ENCODE data around the gene SUSD6. TPM values are rescaled to one million over a fixed set of nuclear protein-coding genes. Genes with fewer than 3 reads are reported as not detected.
A peak's percentile ranks its signal among the peaks of the same experiment; 100 is the strongest.

Gene SUSD6
- total and polyA plus RNA-seq, 2 experiments from 2014 or later = 2.8 to 3.4 TPM

DNA sequence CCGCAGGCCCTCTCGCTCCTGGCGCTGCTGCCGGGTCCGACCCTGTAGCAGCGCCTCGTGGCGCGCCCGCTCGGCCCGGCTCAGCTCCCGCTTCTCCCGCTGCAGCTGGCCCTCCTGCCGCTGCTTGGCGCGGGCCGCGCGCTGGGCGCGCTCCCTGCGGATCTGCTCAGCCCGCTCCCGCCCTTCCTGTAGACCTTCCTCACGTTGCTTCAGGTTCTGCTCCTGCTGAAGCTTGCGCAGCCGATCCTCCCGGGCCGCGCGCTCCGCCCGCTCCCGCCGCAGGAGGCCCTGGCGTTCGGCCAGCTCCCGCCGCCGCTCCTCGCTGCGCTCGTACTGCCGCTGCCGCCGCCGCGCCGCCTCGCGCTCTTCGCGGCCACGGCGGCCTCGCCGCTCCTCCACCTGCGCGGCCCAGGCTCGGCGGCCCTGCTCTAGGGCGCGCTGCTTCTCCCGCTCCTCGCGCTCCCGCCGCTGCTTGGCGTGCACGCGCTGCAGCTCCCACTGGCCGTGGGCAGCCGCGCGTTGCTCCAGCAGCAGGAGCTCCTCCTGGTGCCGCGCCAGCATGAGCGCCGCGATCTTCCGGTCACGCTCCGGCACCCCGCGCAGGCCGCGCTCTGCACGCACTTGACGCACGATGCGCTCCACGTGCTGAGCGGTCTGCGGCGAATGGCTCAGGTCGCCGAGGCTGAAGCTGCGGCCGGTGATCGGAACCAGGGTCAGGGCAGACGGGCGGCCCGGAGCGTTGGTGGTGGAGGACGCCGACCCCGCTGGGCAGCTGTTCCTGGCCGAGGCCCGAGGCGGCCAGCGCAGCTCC is 39.2 kb upstream of the SUSD6 start:
- H3K27me3 Mint-ChIP-seq (ENCODE audit: insufficient read depth, low read depth, poor library complexity) = peaks cover 53% of the 10 kb centered on the region

DNA sequence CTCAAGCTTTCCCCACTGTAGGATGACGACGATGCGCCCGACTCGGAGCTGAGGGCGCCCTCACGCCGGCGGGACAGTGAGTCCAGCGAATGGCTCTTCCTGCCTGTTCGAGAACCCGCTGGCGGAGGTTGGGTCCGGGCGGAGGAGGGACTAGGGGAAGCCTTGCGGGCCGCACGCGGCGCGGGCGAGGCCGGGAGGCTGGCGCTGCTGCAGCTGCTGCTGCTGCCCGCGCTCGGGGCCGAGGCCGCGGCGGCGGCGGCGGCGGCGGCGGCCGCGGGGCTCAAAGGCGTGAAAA is 38.6 kb upstream of the SUSD6 start:
- H3K27ac Mint-ChIP-seq = no peak overlapping the region
- H3K27me3 ChIP-seq (ENCODE audit: insufficient read depth) = peaks cover 81% of the 10 kb centered on the region
- TF ChIP-seq, protein P1, sequence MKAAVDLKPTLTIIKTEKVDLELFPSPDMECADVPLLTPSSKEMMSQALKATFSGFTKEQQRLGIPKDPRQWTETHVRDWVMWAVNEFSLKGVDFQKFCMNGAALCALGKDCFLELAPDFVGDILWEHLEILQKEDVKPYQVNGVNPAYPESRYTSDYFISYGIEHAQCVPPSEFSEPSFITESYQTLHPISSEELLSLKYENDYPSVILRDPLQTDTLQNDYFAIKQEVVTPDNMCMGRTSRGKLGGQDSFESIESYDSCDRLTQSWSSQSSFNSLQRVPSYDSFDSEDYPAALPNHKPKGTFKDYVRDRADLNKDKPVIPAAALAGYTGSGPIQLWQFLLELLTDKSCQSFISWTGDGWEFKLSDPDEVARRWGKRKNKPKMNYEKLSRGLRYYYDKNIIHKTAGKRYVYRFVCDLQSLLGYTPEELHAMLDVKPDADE (IDR thresholded peaks at IDR 0.05) = no peak
- no peak for TF ChIP-seq CREB1 (CRISPR knock-in tag; IDR thresholded peaks at IDR 0.05; ENCODE audit: low read depth)
- TF ChIP-seq, protein P2, sequence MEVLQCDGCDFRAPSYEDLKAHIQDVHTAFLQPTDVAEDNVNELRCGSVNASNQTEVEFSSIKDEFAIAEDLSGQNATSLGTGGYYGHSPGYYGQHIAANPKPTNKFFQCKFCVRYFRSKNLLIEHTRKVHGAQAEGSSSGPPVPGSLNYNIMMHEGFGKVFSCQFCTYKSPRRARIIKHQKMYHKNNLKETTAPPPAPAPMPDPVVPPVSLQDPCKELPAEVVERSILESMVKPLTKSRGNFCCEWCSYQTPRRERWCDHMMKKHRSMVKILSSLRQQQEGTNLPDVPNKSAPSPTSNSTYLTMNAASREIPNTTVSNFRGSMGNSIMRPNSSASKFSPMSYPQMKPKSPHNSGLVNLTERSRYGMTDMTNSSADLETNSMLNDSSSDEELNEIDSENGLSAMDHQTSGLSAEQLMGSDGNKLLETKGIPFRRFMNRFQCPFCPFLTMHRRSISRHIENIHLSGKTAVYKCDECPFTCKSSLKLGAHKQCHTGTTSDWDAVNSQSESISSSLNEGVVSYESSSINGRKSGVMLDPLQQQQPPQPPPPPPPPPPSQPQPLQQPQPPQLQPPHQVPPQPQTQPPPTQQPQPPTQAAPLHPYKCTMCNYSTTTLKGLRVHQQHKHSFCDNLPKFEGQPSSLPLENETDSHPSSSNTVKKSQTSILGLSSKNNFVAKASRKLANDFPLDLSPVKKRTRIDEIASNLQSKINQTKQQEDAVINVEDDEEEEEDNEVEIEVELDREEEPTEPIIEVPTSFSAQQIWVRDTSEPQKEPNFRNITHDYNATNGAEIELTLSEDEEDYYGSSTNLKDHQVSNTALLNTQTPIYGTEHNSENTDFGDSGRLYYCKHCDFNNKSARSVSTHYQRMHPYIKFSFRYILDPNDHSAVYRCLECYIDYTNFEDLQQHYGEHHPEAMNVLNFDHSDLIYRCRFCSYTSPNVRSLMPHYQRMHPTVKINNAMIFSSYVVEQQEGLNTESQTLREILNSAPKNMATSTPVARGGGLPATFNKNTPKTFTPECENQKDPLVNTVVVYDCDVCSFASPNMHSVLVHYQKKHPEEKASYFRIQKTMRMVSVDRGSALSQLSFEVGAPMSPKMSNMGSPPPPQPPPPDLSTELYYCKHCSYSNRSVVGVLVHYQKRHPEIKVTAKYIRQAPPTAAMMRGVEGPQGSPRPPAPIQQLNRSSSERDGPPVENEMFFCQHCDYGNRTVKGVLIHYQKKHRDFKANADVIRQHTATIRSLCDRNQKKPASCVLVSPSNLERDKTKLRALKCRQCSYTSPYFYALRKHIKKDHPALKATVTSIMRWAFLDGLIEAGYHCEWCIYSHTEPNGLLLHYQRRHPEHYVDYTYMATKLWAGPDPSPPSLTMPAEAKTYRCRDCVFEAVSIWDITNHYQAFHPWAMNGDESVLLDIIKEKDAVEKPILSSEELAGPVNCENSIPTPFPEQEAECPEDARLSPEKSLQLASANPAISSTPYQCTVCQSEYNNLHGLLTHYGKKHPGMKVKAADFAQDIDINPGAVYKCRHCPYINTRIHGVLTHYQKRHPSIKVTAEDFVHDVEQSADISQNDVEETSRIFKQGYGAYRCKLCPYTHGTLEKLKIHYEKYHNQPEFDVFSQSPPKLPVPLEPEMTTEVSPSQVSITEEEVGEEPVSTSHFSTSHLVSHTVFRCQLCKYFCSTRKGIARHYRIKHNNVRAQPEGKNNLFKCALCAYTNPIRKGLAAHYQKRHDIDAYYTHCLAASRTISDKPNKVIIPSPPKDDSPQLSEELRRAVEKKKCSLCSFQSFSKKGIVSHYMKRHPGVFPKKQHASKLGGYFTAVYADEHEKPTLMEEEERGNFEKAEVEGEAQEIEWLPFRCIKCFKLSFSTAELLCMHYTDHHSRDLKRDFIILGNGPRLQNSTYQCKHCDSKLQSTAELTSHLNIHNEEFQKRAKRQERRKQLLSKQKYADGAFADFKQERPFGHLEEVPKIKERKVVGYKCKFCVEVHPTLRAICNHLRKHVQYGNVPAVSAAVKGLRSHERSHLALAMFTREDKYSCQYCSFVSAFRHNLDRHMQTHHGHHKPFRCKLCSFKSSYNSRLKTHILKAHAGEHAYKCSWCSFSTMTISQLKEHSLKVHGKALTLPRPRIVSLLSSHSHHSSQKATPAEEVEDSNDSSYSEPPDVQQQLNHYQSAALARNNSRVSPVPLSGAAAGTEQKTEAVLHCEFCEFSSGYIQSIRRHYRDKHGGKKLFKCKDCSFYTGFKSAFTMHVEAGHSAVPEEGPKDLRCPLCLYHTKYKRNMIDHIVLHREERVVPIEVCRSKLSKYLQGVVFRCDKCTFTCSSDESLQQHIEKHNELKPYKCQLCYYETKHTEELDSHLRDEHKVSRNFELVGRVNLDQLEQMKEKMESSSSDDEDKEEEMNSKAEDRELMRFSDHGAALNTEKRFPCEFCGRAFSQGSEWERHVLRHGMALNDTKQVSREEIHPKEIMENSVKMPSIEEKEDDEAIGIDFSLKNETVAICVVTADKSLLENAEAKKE (CRISPR knock-in tag; IDR thresholded peaks at IDR 0.05) = no peak
- no peak for TF ChIP-seq EZH2phosphoT487 (IDR thresholded peaks at IDR 0.05; ENCODE audit: unreplicated experiment)
- TF ChIP-seq, protein P3, sequence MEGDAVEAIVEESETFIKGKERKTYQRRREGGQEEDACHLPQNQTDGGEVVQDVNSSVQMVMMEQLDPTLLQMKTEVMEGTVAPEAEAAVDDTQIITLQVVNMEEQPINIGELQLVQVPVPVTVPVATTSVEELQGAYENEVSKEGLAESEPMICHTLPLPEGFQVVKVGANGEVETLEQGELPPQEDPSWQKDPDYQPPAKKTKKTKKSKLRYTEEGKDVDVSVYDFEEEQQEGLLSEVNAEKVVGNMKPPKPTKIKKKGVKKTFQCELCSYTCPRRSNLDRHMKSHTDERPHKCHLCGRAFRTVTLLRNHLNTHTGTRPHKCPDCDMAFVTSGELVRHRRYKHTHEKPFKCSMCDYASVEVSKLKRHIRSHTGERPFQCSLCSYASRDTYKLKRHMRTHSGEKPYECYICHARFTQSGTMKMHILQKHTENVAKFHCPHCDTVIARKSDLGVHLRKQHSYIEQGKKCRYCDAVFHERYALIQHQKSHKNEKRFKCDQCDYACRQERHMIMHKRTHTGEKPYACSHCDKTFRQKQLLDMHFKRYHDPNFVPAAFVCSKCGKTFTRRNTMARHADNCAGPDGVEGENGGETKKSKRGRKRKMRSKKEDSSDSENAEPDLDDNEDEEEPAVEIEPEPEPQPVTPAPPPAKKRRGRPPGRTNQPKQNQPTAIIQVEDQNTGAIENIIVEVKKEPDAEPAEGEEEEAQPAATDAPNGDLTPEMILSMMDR (conservative IDR thresholded peaks at IDR 0.05; ENCODE audit: low read depth in 2 of 2) = no peak
- TF ChIP-seq EZH2 (IDR thresholded peaks at IDR 0.05; ENCODE audit: low read depth, unreplicated experiment) = no peak
- TF ChIP-seq ZNF331 (CRISPR knock-in tag; IDR thresholded peaks at IDR 0.05; ENCODE audit: low read depth) = no peak
- no peak for TF ChIP-seq POLR2AphosphoS5 (IDR thresholded peaks at IDR 0.05; ENCODE audit: low read depth)
- no peak for TF ChIP-seq JUNB (IDR thresholded peaks at IDR 0.05; ENCODE audit: unreplicated experiment)
- TF ChIP-seq NANOG (IDR thresholded peaks at IDR 0.05; ENCODE audit: borderline replicate concordance) = no peak

More for the DNA sequence above, 39.2 kb upstream of the SUSD6 start:
- Mint-ChIP-seq H3K4me1 (peaks cover 3% of the 10 kb centered on the region; the same call in 2 of the 3 replicates), H3K9me3 (peaks cover 25% of the 10 kb centered on the region; the same call in 2 of the 3 replicates), H3K4me3 (peak overlapping the region; percentile 43; the same call in 2 of the 3 replicates), H3K27ac (no peak overlapping the region), H3K36me3 (ENCODE audit: low read depth) (peaks cover 9% of the 10 kb centered on the region; the same call in 2 of the 3 replicates)
- no peaks in the 10 kb centered on the region for H3K79me2 ChIP-seq (replicated peaks; ENCODE audit: insufficient read depth)
- peak overlapping the region; percentile 88 for H2AFZ ChIP-seq
- H3K27me3 ChIP-seq (ENCODE audit: insufficient read depth) = peaks cover 87% of the 10 kb centered on the region
- peak overlapping the region; percentile 51 for H3K4me3 ChIP-seq
- no peaks in the 10 kb centered on the region; the same call in none of the 2 replicates for H4K20me1 ChIP-seq (replicated peaks; ENCODE audit: insufficient read depth)
- H3K4me1 ChIP-seq (ENCODE audit: insufficient read depth) = peaks cover 4% of the 10 kb centered on the region; the same call in 1 of the 2 replicates
- peak; percentile 78 for DNase-seq (ENCODE audit: low spot score)
- H3K9me2 ChIP-seq (ENCODE audit: insufficient read depth) = no peaks in the 10 kb centered on the region; the same call in 1 of the 2 replicates
- H3K27ac ChIP-seq (ENCODE audit: low read depth) = no peak overlapping the region
- no peaks in the 10 kb centered on the region; the same call in 1 of the 2 replicates for H3K36me3 ChIP-seq (ENCODE audit: insufficient read depth)
- H3K4me2 ChIP-seq = peak overlapping the region; percentile 75
- no peak for TF ChIP-seq NANOG (IDR thresholded peaks at IDR 0.05; ENCODE audit: borderline replicate concordance)
- no peak for TF ChIP-seq CREB1 (CRISPR knock-in tag; IDR thresholded peaks at IDR 0.05; ENCODE audit: low read depth)
- TF ChIP-seq EZH2 (IDR thresholded peaks at IDR 0.05; ENCODE audit: low read depth, unreplicated experiment) = peak; percentile 20
- peak; percentile 42 for ATAC-seq
- 0 out of 2 replicates have a peak, but pooled peaks cover 11% of the 10 kb centered on the region for H3F3A ChIP-seq (replicated peaks; ENCODE audit: low read depth)

More for the DNA sequence above, 38.6 kb upstream of the SUSD6 start:
- ATAC-seq = no peak
- H3K36me3 Mint-ChIP-seq (ENCODE audit: low read depth) = peaks cover 9% of the 10 kb centered on the region; the same call in 2 of the 3 replicates
- H3K4me2 ChIP-seq = no peak overlapping the region
- H3K4me3 Mint-ChIP-seq = no peak overlapping the region
- no peaks in the 10 kb centered on the region; the same call in none of the 2 replicates for H4K20me1 ChIP-seq (replicated peaks; ENCODE audit: insufficient read depth)
- H3K9me3 Mint-ChIP-seq = peaks cover 25% of the 10 kb centered on the region; the same call in 2 of the 3 replicates
- H3F3A ChIP-seq (replicated peaks; ENCODE audit: low read depth) = 0 out of 2 replicates have a peak, but pooled peaks cover 11% of the 10 kb centered on the region
- H3K36me3 ChIP-seq (ENCODE audit: insufficient read depth) = no peaks in the 10 kb centered on the region; the same call in 1 of the 2 replicates
- H3K4me1 Mint-ChIP-seq = peaks cover 3% of the 10 kb centered on the region; the same call in 2 of the 3 replicates
- H3K79me2 ChIP-seq (replicated peaks; ENCODE audit: insufficient read depth) = no peaks in the 10 kb centered on the region
- no peak for DNase-seq (ENCODE audit: low spot score)
- no peak overlapping the region for H2AFZ ChIP-seq
- H3K4me3 ChIP-seq = 0 out of 2 replicates have a peak overlapping the region, but pooled peaks have one; percentile 51
- no peaks in the 10 kb centered on the region; the same call in 1 of the 2 replicates for H3K9me2 ChIP-seq (ENCODE audit: insufficient read depth)
- peaks cover 53% of the 10 kb centered on the region for H3K27me3 Mint-ChIP-seq (ENCODE audit: insufficient read depth, low read depth, poor library complexity)
- peaks cover 4% of the 10 kb centered on the region; the same call in 1 of the 2 replicates for H3K4me1 ChIP-seq (ENCODE audit: insufficient read depth)
- H3K27ac ChIP-seq (ENCODE audit: low read depth) = no peak overlapping the region

All from GM23338 (cell line).